ENCODE results near the gene CCSER1.

DNA sequence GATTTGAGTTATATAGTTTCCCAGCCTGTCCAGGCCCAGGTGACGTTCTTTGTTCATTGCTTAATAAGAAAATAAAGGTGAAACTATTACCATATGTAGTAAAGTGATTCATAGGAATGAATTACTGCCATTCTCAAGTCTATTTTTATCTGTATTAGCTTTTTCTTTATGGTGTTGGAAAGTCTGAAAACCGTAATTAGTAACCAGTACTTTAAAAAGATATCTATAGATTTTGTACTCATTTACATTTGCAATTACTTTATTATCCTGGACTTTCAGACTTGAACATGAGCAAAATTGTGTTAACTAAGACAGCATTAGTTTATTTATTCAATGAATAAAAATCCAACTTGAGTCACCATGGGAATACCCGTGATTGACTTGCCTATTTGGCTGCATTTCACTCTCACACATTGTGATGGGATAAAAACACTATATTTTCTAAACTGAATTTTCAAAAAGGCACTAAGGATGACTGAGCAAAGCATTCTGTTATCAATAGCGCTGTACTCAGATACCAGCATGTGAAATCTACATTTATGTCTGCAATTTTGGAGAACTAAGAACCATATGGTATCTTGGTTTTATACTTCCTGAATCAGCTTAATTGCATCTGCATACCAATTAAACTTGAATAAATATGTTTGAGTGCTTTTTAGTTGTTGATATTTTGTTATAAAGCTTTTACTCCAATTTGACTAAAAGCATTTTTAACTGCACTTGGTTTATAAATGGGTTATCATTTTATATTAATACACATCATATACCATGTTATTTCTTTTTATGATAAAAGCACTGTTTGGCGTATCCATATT is 154.6 kb downstream of the CCSER1 start:
- TF ChIP-seq, protein P1, sequence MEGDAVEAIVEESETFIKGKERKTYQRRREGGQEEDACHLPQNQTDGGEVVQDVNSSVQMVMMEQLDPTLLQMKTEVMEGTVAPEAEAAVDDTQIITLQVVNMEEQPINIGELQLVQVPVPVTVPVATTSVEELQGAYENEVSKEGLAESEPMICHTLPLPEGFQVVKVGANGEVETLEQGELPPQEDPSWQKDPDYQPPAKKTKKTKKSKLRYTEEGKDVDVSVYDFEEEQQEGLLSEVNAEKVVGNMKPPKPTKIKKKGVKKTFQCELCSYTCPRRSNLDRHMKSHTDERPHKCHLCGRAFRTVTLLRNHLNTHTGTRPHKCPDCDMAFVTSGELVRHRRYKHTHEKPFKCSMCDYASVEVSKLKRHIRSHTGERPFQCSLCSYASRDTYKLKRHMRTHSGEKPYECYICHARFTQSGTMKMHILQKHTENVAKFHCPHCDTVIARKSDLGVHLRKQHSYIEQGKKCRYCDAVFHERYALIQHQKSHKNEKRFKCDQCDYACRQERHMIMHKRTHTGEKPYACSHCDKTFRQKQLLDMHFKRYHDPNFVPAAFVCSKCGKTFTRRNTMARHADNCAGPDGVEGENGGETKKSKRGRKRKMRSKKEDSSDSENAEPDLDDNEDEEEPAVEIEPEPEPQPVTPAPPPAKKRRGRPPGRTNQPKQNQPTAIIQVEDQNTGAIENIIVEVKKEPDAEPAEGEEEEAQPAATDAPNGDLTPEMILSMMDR (IDR thresholded peaks at IDR 0.05): no peak
- TF ChIP-seq POLR2A (IDR thresholded peaks at IDR 0.05) (no peak), POLR2AphosphoS5 (IDR thresholded peaks at IDR 0.05) (no peak), EP300 (IDR thresholded peaks at IDR 0.05) (no peak)

Measured in upper lobe of left lung (tissue), 4 donors.